ENCODE results near the gene OOSP3. TPM values are rescaled to one million over a fixed set of nuclear protein-coding genes. Genes with fewer than 3 reads are reported as not detected.
"Not testable (repeated sequence)": the region's sequence is repeated elsewhere in the genome, so short reads cannot be mapped to it uniquely, and the experiment has no call there.

OOSP3 gene
- total and polyA plus RNA-seq, 8 donors: not detected

DNA sequence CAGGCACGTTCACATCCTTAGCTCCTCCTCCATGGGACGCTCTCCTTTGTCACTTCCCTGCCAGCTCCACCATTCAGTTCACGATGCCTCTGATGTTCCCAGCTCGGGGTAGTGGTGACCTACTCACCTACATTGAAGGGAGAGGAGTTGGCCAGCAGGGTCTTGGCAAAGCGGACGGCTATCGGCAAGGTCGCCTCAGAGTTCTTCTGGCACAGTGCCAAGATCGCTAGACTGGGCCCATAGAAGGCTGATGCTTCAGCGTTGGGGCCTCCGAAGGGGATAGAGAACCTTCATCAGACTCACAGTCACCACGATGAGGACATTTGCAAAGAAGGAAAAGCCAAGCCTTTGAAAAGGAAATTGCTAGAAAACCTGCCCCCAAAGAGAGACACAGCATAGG lies 36.3 kb upstream of the OOSP3 start:
- DNase-seq: peak in 1 of 6 donors; percentile 22
- no peaks in the 10 kb centered on the region for H3K36me3 ChIP-seq

DNA sequence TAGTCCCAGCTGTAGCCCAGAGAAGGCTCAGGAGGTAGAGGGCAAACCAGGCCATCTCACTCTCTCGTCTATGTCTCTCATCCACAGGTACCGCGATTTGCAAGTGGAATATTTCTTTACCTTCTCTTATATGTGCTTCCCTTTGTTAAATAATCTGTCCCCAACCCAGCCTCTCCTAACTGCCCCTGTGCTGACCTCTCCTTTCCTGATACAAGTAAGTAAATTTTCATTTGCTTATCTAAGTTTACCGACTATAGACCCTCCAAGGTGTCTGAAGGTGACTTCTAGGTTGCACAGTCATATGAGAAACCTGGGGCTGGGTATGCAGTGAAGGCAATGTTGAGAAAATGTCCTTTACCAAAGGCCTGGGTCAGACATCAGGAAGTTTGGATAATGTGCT lies 33.2 kb upstream of the OOSP3 start, which contains the start of gene CBLIF:
TSS of gene CBLIF (minus strand) at position 101 of the 400 bp plus-strand sequence. CDS start at position 55, 46 bp downstream.
- Histone ChIP-seq H3K4me1 (peaks cover 0 to 26% (median 2%) of the 10 kb centered on the region in 3 donors), H3K27me3 (no peaks in the 10 kb centered on the region), H3K9me3 (no peaks in the 10 kb centered on the region), H3K4me3 (no peak within 1 kb of the TSS), H3K36me3 (no peaks in the 10 kb centered on the region), H3K27ac (peak within 1 kb of the TSS in 2 of 4 donors; percentile 22 to 61)
- intact Hi-C loops (cut with DNase I): no loop called here
- 70% methylated on average over 4 of the region's 4 CpGs for WGBS, 2 donors
- DNase-seq (no peak), ATAC-seq (peak in 1 of 4 donors; percentile 31), FAIRE-seq (no peak)
- TF ChIP-seq, protein P1, sequence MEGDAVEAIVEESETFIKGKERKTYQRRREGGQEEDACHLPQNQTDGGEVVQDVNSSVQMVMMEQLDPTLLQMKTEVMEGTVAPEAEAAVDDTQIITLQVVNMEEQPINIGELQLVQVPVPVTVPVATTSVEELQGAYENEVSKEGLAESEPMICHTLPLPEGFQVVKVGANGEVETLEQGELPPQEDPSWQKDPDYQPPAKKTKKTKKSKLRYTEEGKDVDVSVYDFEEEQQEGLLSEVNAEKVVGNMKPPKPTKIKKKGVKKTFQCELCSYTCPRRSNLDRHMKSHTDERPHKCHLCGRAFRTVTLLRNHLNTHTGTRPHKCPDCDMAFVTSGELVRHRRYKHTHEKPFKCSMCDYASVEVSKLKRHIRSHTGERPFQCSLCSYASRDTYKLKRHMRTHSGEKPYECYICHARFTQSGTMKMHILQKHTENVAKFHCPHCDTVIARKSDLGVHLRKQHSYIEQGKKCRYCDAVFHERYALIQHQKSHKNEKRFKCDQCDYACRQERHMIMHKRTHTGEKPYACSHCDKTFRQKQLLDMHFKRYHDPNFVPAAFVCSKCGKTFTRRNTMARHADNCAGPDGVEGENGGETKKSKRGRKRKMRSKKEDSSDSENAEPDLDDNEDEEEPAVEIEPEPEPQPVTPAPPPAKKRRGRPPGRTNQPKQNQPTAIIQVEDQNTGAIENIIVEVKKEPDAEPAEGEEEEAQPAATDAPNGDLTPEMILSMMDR (IDR thresholded peaks at IDR 0.05): no peak

More for the DNA sequence above, 36.3 kb upstream of the OOSP3 start:
- H3K4me1 ChIP-seq: peaks cover 0 to 33% (median 19%) of the 10 kb centered on the region in 3 donors
- WGBS, 2 donors: 59 to 66% methylated on average over 12 of the region's 12 CpGs
- ATAC-seq (no peak), FAIRE-seq (no peak)
- H3K9me3 ChIP-seq: no peaks in the 10 kb centered on the region
- intact Hi-C loops (cut with DNase I): no loop called here
- H3K27ac ChIP-seq: no peak overlapping the region
- H3K4me3 ChIP-seq: no peak overlapping the region
- TF ChIP-seq, protein P1 (IDR thresholded peaks at IDR 0.05): no peak
- no peaks in the 10 kb centered on the region for H3K27me3 ChIP-seq

DNA sequence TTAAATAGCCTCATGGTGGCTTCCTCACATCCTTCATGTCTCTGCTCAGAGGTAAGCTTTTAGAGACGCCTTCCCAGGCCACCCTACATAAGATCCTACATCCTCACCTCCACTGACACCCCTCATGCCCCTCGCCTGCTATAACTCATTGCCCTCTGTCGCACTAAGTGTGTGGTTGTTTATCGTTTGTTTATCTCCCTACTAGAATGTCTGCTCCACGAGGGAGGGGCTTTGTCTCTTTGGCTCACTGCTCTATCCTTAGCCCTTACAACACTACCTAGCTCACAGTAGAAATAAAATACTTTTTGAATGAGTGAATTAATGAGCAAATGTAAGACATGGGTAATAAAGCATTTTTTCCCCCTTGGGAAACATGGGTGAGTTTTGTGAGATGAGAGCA lies 32.0 kb upstream of the OOSP3 start:
- Histone ChIP-seq H3K36me3 (no peaks in the 10 kb centered on the region), H3K27me3 (no peaks in the 10 kb centered on the region), H3K27ac (no peak overlapping the region), H3K9me3 (no peaks in the 10 kb centered on the region), H3K4me3 (no peak overlapping the region), H3K4me1 (peaks cover 0 to 23% (median 0%) of the 10 kb centered on the region in 3 donors)
- intact Hi-C loops (cut with DNase I): no loop called here
- ATAC-seq: no peak
- WGBS, 2 donors: 84 to 88% methylated on average over 5 of the region's 5 CpGs
- TF ChIP-seq, protein P1 (IDR thresholded peaks at IDR 0.05): no peak
- DNase-seq: no peak
- no peak for FAIRE-seq

DNA sequence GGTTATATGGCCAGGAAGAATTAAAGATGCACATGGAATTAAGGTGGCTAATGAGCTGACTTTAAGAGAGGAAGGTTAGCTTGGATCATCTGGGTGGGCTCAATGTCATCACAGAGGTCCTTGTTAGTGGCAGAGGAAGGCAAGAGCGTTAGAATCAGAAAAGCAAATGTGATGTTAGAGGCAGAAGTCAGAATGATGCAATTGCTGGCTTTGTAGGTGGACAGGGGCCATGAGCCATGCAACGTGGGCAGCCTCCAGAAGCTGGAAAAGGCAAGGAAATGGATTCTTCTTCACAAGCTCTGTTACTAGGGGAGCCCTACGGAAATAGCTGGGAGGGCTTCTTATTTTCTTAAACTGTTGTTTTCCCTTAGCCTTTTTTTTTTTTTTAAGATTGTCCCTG lies 31.0 kb upstream of the OOSP3 start:
- intact Hi-C loops (cut with DNase I): no loop called here
- DNase-seq (no peak), ATAC-seq (no peak), FAIRE-seq (no peak)
- TF ChIP-seq, protein P1 (IDR thresholded peaks at IDR 0.05): no peak
- no peak overlapping the region for H3K4me3 ChIP-seq
- no peak overlapping the region for H3K27ac ChIP-seq
- no peaks in the 10 kb centered on the region for H3K36me3 ChIP-seq
- H3K27me3 ChIP-seq: no peaks in the 10 kb centered on the region
- H3K9me3 ChIP-seq: no peaks in the 10 kb centered on the region
- 86 to 98% methylated on average over 3 of the region's 3 CpGs for WGBS, 2 donors
- peaks cover 0 to 23% (median 0%) of the 10 kb centered on the region in 3 donors for H3K4me1 ChIP-seq

DNA sequence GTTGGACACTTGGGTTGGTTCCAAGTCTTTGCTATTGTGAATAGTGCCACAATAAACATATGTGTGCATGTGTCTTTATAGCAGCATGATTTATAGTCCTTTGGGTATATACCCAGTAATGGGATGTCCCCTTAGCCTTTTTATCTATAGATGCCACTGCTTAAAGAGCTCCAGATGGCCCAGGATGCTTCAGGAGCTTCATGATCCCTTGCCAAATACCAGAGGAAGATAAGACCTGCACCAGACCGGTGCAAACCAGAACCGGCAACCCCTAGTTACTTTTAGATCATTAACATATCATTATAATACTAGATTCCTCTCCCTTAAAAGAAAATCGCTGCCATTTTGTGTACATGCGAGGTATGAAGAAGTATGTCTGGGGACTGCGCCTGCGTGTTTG lies 30.1 kb upstream of the OOSP3 start:
- intact Hi-C loops (cut with DNase I); H3K9me3 ChIP-seq; H3K27me3 ChIP-seq; H3K4me3 ChIP-seq; H3K36me3 ChIP-seq; DNase-seq; ATAC-seq; FAIRE-seq: not testable (repeated sequence)
- peak overlapping the region in 3 of 4 donors; percentile 19 to 73 (median 65) for H3K27ac ChIP-seq
- H3K4me1 ChIP-seq: peaks cover 0 to 23% (median 0%) of the 10 kb centered on the region in 3 donors
- 80 to 82% methylated on average over 6 of the region's 6 CpGs for WGBS, 2 donors
